ENCODE results near the gene PHF11.
A peak's percentile ranks its signal among the peaks of the same experiment; 100 is the strongest.
"Not testable (repeated sequence)": the region's sequence is repeated elsewhere in the genome, so short reads cannot be mapped to it uniquely, and the experiment has no call there.

The PHF11 gene

DNA sequence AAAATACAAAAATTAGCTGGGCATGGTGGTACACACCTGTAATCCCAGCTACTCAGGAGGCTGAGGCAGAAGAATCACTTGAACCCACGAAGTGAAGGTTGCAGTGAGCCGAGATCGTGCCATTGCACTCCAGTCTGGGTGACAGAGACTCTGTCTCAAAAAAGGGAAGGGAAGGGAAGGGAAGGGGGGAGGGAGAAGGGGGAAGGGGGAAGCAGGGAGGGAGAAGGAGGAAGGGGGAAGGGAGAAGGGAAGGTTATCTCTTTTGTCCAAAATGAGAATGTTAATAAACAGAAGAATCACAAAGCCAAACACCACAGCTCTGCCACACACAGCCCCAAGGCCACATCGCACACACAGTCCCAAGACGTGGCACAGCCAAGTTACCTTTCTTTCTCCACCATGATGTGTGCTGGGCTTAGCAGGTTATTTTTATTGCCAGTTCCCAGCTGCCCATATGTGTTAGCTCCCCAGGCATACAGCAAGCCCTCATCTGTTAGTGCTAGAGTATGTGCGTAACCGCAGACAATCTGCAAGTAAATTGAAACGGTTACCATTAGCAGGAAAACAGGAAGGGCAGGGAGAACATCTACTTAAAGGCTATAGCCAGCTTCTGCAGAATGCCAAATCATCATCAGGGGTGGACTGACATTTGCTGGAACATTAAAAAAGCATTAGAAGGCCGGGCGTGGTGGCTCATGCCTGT is 55.3 kb downstream of the PHF11 start:
- peak; percentile 84 for DNase-seq

DNA sequence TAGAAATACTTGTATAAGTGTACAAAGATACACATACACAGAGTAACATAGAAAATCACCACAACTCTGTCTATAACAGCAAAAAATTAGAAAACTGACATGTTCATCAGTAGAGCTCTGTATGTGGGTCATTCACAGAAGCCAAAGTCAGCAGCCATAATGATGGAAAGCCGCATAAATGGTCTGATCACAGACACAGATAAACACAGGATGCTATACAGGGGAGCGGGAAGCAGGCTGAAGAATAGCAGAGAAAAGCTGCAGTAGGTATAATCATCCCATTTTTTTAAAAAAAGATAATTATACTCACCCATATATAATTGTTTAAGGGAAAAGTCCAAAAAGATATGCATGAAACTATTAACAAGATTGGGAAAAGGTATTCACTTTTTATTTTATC is 58.1 kb downstream of the PHF11 start:
- no peak for DNase-seq

DNA sequence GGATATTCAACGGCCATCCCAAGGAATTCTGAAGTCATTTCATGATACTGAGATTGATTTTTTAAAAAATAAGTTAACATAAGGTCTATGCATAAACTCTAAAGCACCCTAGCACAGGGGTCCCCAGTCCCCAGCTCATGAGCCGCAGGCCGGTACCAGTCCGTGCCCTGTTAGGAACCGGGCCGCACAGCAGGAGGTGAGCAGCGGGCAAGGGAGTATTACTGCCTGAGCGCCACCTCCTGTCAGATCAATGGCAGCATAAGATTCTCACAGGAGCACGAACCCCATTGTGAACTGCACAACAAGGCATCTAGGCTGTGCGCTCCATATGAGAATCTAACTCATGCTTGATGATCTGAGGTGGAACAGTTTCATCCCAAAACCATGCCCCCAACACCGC is 58.6 kb downstream of the PHF11 start:
- DNase-seq, result no peak

DNA sequence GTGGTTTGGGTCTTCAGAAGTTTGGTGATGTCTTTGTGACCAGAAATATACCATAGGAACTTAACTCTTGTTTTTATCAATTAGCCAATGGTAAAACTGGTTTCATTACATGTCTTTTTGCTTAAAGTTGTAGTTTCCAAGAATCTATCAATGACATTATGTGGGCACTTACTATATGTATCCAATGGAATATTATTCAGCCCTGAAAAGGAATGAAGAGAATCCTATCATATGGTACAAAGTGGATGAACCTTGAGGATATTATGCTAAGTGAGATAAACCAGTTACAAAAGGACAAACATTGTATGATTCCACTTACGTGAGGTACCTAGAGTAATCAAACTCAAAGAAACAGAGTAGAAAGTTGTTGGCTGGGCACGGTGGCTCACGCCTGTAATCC is 63.3 kb downstream of the PHF11 start:
- DNase-seq, result no peak

DNA sequence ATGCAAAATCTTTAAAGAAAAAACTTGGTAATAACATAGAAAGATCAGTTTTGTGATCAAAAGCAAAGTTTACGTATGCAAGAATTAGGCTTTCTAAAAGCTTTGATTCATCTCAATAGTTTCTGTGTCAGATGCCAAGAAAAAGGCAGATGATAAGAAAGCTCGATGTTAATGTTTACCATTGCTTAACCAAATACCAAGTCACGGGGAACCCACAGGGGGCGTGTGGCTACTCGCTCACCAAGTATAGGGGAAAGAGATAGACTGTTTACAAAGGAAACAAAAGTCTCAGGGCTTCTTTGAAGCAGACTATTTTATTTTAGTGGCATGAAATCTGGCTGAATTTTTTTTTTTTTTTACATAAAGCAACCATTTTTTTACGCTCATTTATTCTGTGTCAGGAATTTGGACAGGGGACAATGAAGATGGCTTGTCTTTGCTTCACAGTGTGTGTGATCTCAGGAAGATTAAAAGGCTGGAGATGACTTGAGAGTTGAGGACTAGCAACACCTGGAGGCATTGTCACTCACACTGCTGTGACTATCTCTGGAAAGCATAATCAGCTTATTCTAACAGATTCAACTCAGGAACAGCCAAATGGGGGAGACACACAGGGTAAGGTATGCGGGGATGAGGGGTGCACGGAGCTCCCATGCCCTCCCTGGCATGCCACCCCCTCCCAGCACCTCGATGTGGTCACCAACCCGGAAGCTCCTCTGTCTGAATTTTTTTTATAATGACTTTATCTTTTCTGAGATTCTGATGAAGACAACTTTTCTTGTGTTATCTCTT is 64.7 kb downstream of the PHF11 start:
- no peak for DNase-seq

DNA sequence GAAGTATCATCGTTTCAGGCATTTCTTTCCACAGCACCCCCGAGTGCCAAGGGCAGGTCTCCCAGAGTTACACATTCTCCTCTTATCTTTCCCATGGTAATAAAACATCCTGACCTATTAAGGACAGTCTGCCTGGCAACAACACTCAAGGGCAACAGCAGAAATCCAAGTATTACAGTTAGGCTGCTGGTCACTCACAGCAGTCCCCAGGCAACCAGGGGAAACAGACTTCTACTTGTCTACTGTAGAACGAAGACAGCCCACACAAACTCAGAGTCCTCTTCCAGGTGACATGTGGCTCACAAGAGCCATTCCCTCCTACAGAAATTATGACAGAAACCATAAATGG is 65.3 kb downstream of the PHF11 start:
- DNase-seq, result no peak

- DNase-seq, result peak; percentile 44
Measured at GRCh38 chr13:49563516-49563915, 67.8 kb downstream of the PHF11 start.

- DNase-seq, result not testable (repeated sequence)
Measured at GRCh38 chr13:49565461-49565860, 69.7 kb downstream of the PHF11 start.

- no peak for DNase-seq
Measured at GRCh38 chr13:49566461-49566860, 70.7 kb downstream of the PHF11 start.

DNA sequence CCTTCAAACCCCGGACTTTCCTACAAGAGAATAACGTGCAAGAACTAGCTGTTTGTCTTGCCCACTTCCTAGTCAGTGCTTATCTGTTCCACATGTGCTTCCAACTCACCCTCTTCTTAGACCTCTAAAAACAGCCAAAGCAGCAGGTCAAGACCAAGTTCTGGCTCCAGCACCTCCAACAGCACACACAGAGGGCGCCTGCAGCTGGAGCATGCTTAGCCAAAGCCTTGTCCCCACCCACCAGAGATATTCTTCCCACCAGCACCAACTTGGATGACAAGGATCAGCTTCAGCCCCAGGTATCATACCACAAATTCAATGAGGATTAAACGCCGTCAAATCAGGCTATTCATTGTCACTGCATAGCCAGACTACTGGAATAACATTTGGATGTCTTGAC is 71.7 kb downstream of the PHF11 start:
- DNase-seq, result no peak

DNA sequence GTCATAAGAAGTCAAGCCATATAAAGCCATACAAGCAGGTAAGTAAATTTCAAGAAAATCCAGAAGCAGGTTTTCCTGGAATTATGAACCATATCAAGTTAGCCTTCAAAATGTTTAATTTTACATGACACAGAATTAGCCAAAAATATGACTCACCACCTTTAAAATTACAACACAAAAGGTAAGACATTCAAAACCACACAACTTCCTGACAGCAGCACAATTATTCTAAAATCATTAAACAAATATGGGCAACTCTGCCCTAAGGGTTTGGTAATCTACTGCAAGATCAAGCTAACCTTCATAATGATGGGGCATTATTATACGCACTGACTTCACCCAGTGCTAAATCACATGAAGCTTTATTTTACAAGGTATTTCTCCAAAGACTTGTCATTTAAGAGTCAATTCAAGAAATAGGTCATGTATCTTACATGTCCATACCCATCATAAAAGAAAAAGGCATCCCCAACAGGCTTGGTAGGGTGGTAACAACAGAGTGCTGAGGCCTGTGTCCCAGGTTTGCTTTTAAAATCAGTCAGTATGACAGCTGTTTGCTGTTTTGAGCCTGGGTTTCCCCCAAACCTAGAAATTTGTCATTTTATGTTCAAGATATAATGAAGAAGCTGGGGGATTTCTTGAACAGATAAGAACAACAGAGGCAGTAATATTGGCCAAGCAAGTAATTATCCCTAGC is 74.4 kb downstream of the PHF11 start:
- no peak for DNase-seq

DNA sequence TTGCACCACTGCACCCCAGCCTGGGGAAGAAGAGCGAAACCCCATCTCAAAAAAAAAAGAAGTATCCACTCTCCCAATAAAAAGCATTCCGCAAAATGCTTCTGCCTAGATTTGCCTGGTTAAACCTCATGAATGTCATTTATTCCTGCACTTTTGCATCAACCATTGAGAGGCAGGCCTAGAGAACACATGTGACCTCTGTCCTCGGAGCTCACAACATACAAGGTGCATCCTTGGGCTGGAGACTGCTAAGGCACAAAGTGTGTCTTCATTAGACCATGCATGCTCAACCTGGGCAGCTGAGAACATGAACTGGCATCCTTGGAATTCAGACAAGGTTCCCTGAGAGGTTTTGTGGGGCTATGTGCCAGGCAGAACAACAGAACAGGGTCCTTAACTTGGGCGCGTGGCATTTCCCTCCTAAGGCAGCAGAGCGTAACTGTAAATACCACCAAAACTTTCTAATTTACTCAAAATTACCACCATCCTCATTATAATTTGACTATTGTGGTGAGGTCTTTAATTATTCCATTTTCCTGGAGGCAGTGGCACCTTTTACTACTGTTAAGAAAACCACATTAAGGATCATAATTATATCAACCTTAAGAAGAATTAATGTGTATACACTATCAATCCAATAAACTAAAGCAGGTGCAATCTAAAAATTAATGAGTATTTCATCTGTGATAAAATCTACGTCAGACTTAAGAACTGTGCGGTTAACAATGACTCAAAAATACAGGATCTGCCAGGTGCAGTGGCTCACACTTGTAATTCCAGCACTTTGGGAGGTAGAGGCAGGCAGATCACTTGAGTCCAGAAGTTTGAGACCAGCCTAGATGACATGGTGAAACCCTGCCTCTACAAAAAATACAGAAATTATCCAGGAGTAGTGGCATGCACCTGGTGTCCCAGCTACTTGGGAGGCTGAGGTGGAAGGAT is 75.8 kb downstream of the PHF11 start:
- DNase-seq, result no peak

All from MV-4-11 (cell line).